ENCODE data around the gene CHML. TPM values are rescaled to one million over a fixed set of nuclear protein-coding genes. Genes with fewer than 3 reads are reported as not detected.

The CHML gene
- total and polyA plus RNA-seq, 2 donors (not counting 1 experiment from before 2014, with no cell fraction given): 9.7 to 34.0 TPM

DNA sequence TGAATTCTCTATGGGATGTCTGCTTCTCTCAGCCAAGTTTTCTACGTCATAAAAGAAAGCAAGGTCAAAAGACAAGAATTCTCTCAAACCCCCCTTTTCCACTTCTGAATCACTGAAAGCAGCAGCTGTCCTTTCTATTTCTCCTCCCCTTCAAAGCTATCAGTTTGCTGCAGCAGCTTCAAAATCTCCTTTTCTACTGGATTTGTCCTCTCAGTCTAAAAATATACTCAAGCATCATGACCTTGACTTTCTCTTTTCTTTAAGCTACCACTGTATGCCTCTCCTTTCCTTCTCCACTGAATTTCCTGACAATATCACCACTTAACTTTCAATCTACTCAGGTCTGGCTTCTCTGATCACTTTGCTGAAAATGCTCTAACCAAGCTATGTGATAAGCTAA is 13.8 kb upstream of the CHML start:
- no peaks in the 10 kb centered on the region for H4K20me1 ChIP-seq (ENCODE audit: control insufficient read depth, insufficient read depth, low read length, poor library complexity, severe bottlenecking)
- H3K9me3 Mint-ChIP-seq (ENCODE audit: insufficient read depth): no peaks in the 10 kb centered on the region
- H3K27ac Mint-ChIP-seq: no peak overlapping the region
- H2AFZ ChIP-seq (ENCODE audit: insufficient read depth, low read depth, low read length, poor library complexity, severe bottlenecking): no peak overlapping the region
- no peak for DNase-seq
- no peak overlapping the region for H3K27ac ChIP-seq (ENCODE audit: low read length in 2 of 2)
- no peaks in the 10 kb centered on the region for H3K4me1 ChIP-seq (ENCODE audit: control insufficient read depth in 2 of 2, insufficient read depth in 2 of 2, low read length in 2 of 2)
- CTCF ChIA-PET: interaction anchor here (1.7 to 2.1 kb wide), 2 partner anchors 8 to 43 kb away, joined by 3 to 7 read pairs; no protein-coding TSS in a partner anchor
- POLR2A ChIA-PET: no interaction called here
- no peak for ATAC-seq (ENCODE audit: low read depth)
- TF ChIP-seq, protein P1, sequence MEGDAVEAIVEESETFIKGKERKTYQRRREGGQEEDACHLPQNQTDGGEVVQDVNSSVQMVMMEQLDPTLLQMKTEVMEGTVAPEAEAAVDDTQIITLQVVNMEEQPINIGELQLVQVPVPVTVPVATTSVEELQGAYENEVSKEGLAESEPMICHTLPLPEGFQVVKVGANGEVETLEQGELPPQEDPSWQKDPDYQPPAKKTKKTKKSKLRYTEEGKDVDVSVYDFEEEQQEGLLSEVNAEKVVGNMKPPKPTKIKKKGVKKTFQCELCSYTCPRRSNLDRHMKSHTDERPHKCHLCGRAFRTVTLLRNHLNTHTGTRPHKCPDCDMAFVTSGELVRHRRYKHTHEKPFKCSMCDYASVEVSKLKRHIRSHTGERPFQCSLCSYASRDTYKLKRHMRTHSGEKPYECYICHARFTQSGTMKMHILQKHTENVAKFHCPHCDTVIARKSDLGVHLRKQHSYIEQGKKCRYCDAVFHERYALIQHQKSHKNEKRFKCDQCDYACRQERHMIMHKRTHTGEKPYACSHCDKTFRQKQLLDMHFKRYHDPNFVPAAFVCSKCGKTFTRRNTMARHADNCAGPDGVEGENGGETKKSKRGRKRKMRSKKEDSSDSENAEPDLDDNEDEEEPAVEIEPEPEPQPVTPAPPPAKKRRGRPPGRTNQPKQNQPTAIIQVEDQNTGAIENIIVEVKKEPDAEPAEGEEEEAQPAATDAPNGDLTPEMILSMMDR (IDR thresholded peaks at IDR 0.05): no peak
- TF ChIP-seq EZH2 (IDR thresholded peaks at IDR 0.05; ENCODE audit: borderline replicate concordance, insufficient read depth, low read depth, low read length, poor library complexity, severe bottlenecking): no peak
- H3K36me3 ChIP-seq (replicated peaks in 1 of 2; ENCODE audit: control extremely low read depth in 1 of 2, control insufficient read depth in 1 of 2, extremely low read depth in 1 of 2, insufficient read depth in 2 of 2, low read length in 1 of 2): no peaks in the 10 kb centered on the region
- H3K27me3 ChIP-seq (replicated peaks in 1 of 4; ENCODE audit: control extremely low read depth in 1 of 4, control insufficient read depth in 3 of 4, insufficient read depth in 4 of 4, low read length in 3 of 4): peaks cover 0 to 2% (median 0%) of the 10 kb centered on the region in 4 experiments
- H3K9me3 ChIP-seq (ENCODE audit: control extremely low read depth in 1 of 3, control insufficient read depth in 2 of 3, insufficient read depth in 1 of 3, low read length in 2 of 3): no peaks in the 10 kb centered on the region
- H3K4me1 Mint-ChIP-seq: no peaks in the 10 kb centered on the region
- 75% methylated on average over 1 of the region's 1 CpG for WGBS (ENCODE audit: insufficient coverage)
- H3K4me3 ChIP-seq (ENCODE audit: control extremely low read depth in 1 of 5, extremely low read depth in 1 of 5, insufficient read depth in 1 of 5, low read depth in 2 of 5, low read length in 4 of 5): no peak overlapping the region
- peaks cover 28% of the 10 kb centered on the region for H3K27me3 Mint-ChIP-seq
- H3K9ac ChIP-seq (ENCODE audit: low read length): no peak overlapping the region
- H3K79me2 ChIP-seq (ENCODE audit: control insufficient read depth, insufficient read depth, low read length): no peaks in the 10 kb centered on the region
- H3K4me3 Mint-ChIP-seq: no peak overlapping the region
- intact Hi-C loops (cut with micrococcal nuclease): no loop called here
- no peak overlapping the region for H3K4me2 ChIP-seq (replicated peaks; ENCODE audit: low read depth, low read length, poor library complexity, severe bottlenecking)

DNA sequence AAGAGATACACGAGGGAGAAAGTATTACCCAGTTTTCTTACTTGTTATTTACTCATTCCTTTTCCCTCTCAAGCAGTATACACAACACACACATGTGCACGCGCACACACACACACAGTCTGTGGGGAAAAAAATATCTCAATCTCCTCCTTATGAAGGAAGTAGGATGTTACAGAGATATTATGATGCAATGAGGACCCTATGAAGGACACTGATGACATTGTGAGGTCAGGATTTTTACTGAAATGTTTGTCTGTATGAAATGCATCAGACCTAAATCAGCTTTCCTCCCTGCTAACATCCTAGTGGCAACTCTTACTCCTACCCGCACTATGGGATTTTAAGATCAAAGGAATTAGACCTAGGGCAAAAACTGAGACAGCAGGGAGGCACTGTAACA is 11.8 kb upstream of the CHML start, which contains the start of gene WDR64:
WDR64 (plus strand) TSS at position 270 of the 400 bp plus-strand sequence. CDS start 204 bp downstream, outside the sequence.
- Histone ChIP-seq H4K20me1 (ENCODE audit: control insufficient read depth, insufficient read depth, low read length, poor library complexity, severe bottlenecking) (no peaks in the 10 kb centered on the region), H3K27me3 (replicated peaks in 1 of 4; ENCODE audit: control extremely low read depth in 1 of 4, control insufficient read depth in 3 of 4, insufficient read depth in 4 of 4, low read length in 3 of 4) (no peaks in the 10 kb centered on the region), H3K27ac (ENCODE audit: low read length in 2 of 2) (no peak within 1 kb of the TSS), H3K9ac (ENCODE audit: low read length) (no peak within 1 kb of the TSS), H3K9me3 (ENCODE audit: control extremely low read depth in 1 of 3, control insufficient read depth in 2 of 3, insufficient read depth in 1 of 3, low read length in 2 of 3) (no peaks in the 10 kb centered on the region), H3K36me3 (replicated peaks in 1 of 2; ENCODE audit: control extremely low read depth in 1 of 2, control insufficient read depth in 1 of 2, extremely low read depth in 1 of 2, insufficient read depth in 2 of 2, low read length in 1 of 2) (no peaks in the 10 kb centered on the region), H2AFZ (ENCODE audit: insufficient read depth, low read depth, low read length, poor library complexity, severe bottlenecking) (no peak within 1 kb of the TSS), H3K4me1 (ENCODE audit: control insufficient read depth in 2 of 2, insufficient read depth in 2 of 2, low read length in 2 of 2) (no peaks in the 10 kb centered on the region), H3K4me3 (ENCODE audit: control extremely low read depth in 1 of 5, extremely low read depth in 1 of 5, insufficient read depth in 1 of 5, low read depth in 2 of 5, low read length in 4 of 5) (no peak within 1 kb of the TSS), H3K4me2 (replicated peaks; ENCODE audit: low read depth, low read length, poor library complexity, severe bottlenecking) (no peak within 1 kb of the TSS), H3K79me2 (ENCODE audit: control insufficient read depth, insufficient read depth, low read length) (no peaks in the 10 kb centered on the region)
- no peak for ATAC-seq (ENCODE audit: low read depth)
- no peaks in the 10 kb centered on the region for H3K4me1 Mint-ChIP-seq
- no peak within 1 kb of the TSS for H3K4me3 Mint-ChIP-seq
- no peak for TF ChIP-seq EZH2 (IDR thresholded peaks at IDR 0.05; ENCODE audit: borderline replicate concordance, insufficient read depth, low read depth, low read length, poor library complexity, severe bottlenecking)
- TF ChIP-seq, protein P1 (IDR thresholded peaks at IDR 0.05): no peak
- ChIA-PET POLR2A (no interaction called here), CTCF (no interaction called here)
- no CpG with 5 or more reads among the region's 4 CpGs for WGBS (ENCODE audit: insufficient coverage)
- no peaks in the 10 kb centered on the region for H3K9me3 Mint-ChIP-seq (ENCODE audit: insufficient read depth)
- no peak within 1 kb of the TSS for H3K27ac Mint-ChIP-seq
- peaks cover 28% of the 10 kb centered on the region for H3K27me3 Mint-ChIP-seq
- intact Hi-C loops (cut with micrococcal nuclease): no loop called here
- no peak for DNase-seq
